ENCODE results near the gene APC. TPM values are rescaled to one million over a fixed set of nuclear protein-coding genes. Genes with fewer than 3 reads are reported as not detected.

APC gene
- total RNA-seq, 1 donor from 2014 or later, result 36.9 TPM

- no peak overlapping the region for H3K4me3 Mint-ChIP-seq (ENCODE audit: unreplicated experiment)
- H3K4me1 Mint-ChIP-seq (ENCODE audit: unreplicated experiment), result no peaks in the 10 kb centered on the region
- no peak overlapping the region for H3K27ac Mint-ChIP-seq (ENCODE audit: unreplicated experiment)
- peaks cover 37% of the 10 kb centered on the region for H3K36me3 Mint-ChIP-seq (ENCODE audit: unreplicated experiment)
- no peak for TF ChIP-seq CTCF (IDR thresholded peaks at IDR 0.05)
- no peaks in the 10 kb centered on the region for H3K9me3 Mint-ChIP-seq (ENCODE audit: unreplicated experiment)
- H3K27me3 Mint-ChIP-seq (ENCODE audit: unreplicated experiment), result no peaks in the 10 kb centered on the region
- DNase-seq (ENCODE audit: extremely low spot score, unreplicated experiment), result no peak
These were observed 82.6 kb downstream of the APC start for GRCh38 chr5:112820246-112820645.

GRCh38 chr5:112822456-112822855, 84.8 kb downstream of the APC start:
- H3K9me3 Mint-ChIP-seq (ENCODE audit: unreplicated experiment), result no peaks in the 10 kb centered on the region
- no peak for TF ChIP-seq CTCF (IDR thresholded peaks at IDR 0.05)
- peaks cover 38% of the 10 kb centered on the region for H3K36me3 Mint-ChIP-seq (ENCODE audit: unreplicated experiment)
- no peak overlapping the region for H3K4me3 Mint-ChIP-seq (ENCODE audit: unreplicated experiment)
- DNase-seq (ENCODE audit: extremely low spot score, unreplicated experiment), result no peak
- H3K27ac Mint-ChIP-seq (ENCODE audit: unreplicated experiment), result no peak overlapping the region
- H3K27me3 Mint-ChIP-seq (ENCODE audit: unreplicated experiment), result no peaks in the 10 kb centered on the region
- H3K4me1 Mint-ChIP-seq (ENCODE audit: unreplicated experiment), result no peaks in the 10 kb centered on the region

GRCh38 chr5:112823181-112823580, 85.5 kb downstream of the APC start:
- H3K4me3 Mint-ChIP-seq (ENCODE audit: unreplicated experiment), result no peak overlapping the region
- H3K27ac Mint-ChIP-seq (ENCODE audit: unreplicated experiment), result no peak overlapping the region
- H3K9me3 Mint-ChIP-seq (ENCODE audit: unreplicated experiment), result no peaks in the 10 kb centered on the region
- DNase-seq (ENCODE audit: extremely low spot score, unreplicated experiment), result no peak
- H3K36me3 Mint-ChIP-seq (ENCODE audit: unreplicated experiment), result peaks cover 38% of the 10 kb centered on the region
- no peaks in the 10 kb centered on the region for H3K4me1 Mint-ChIP-seq (ENCODE audit: unreplicated experiment)
- no peaks in the 10 kb centered on the region for H3K27me3 Mint-ChIP-seq (ENCODE audit: unreplicated experiment)
- no peak for TF ChIP-seq CTCF (IDR thresholded peaks at IDR 0.05)

GRCh38 chr5:112823656-112824055, 86.0 kb downstream of the APC start:
- no peak for TF ChIP-seq CTCF (IDR thresholded peaks at IDR 0.05)
- Mint-ChIP-seq H3K4me1 (ENCODE audit: unreplicated experiment) (no peaks in the 10 kb centered on the region), H3K27me3 (ENCODE audit: unreplicated experiment) (no peaks in the 10 kb centered on the region), H3K4me3 (ENCODE audit: unreplicated experiment) (no peak overlapping the region), H3K9me3 (ENCODE audit: unreplicated experiment) (no peaks in the 10 kb centered on the region), H3K27ac (ENCODE audit: unreplicated experiment) (no peak overlapping the region), H3K36me3 (ENCODE audit: unreplicated experiment) (peaks cover 42% of the 10 kb centered on the region)
- DNase-seq (ENCODE audit: extremely low spot score, unreplicated experiment), result no peak

GRCh38 chr5:112824197-112824596, 86.5 kb downstream of the APC start:
- Mint-ChIP-seq H3K4me1 (ENCODE audit: unreplicated experiment) (no peaks in the 10 kb centered on the region), H3K9me3 (ENCODE audit: unreplicated experiment) (no peaks in the 10 kb centered on the region), H3K27ac (ENCODE audit: unreplicated experiment) (no peak overlapping the region), H3K36me3 (ENCODE audit: unreplicated experiment) (peaks cover 42% of the 10 kb centered on the region), H3K27me3 (ENCODE audit: unreplicated experiment) (no peaks in the 10 kb centered on the region), H3K4me3 (ENCODE audit: unreplicated experiment) (no peak overlapping the region)
- no peak for DNase-seq (ENCODE audit: extremely low spot score, unreplicated experiment)
- TF ChIP-seq CTCF (IDR thresholded peaks at IDR 0.05), result no peak
